ENCODE data around the gene ABHD1.

- TF ChIP-seq ZNF175 (tag by site-specific recombination; IDR thresholded peaks at IDR 0.05) (no peak), CTCF (tag by site-specific recombination; IDR thresholded peaks at IDR 0.05) (no peak), ZNF585B (tag by site-specific recombination; IDR thresholded peaks at IDR 0.05) (no peak), ZFP3 (tag by site-specific recombination; IDR thresholded peaks at IDR 0.05; ENCODE audit: low read depth) (no peak), AEBP2 (tag by site-specific recombination; IDR thresholded peaks at IDR 0.05; ENCODE audit: borderline replicate concordance) (no peak), ZXDB (tag by site-specific recombination; IDR thresholded peaks at IDR 0.05) (no peak), ZSCAN16 (tag by site-specific recombination; IDR thresholded peaks at IDR 0.05) (no peak), YY1 (tag by site-specific recombination; IDR thresholded peaks at IDR 0.05) (no peak), ZNF433 (tag by site-specific recombination; IDR thresholded peaks at IDR 0.05; ENCODE audit: low read depth) (no peak), ZNF121 (tag by site-specific recombination; IDR thresholded peaks at IDR 0.05) (no peak), ZNF391 (tag by site-specific recombination; IDR thresholded peaks at IDR 0.05; ENCODE audit: borderline replicate concordance, low read depth) (no peak), ZBTB7A (tag by site-specific recombination; IDR thresholded peaks at IDR 0.05; ENCODE audit: low read depth) (no peak), REPIN1 (tag by site-specific recombination; IDR thresholded peaks at IDR 0.05; ENCODE audit: low read depth) (no peak), ZNF449 (tag by site-specific recombination; IDR thresholded peaks at IDR 0.05) (no peak)
These were observed 47.3 kb upstream of the ABHD1 start for GRCh38 chr2:27076323-27076722.

Data from HEK293 (cell line).